Measurements from ENCODE around the gene RASA3. TPM values are rescaled to one million over a fixed set of nuclear protein-coding genes. Genes with fewer than 3 reads are reported as not detected.

Gene RASA3
- total and polyA plus RNA-seq, 2 of the 8 experiments (the other 6 are each of a cell fraction or from before 2014, with no cell fraction given): 7.5 to 21.9 TPM

DNA sequence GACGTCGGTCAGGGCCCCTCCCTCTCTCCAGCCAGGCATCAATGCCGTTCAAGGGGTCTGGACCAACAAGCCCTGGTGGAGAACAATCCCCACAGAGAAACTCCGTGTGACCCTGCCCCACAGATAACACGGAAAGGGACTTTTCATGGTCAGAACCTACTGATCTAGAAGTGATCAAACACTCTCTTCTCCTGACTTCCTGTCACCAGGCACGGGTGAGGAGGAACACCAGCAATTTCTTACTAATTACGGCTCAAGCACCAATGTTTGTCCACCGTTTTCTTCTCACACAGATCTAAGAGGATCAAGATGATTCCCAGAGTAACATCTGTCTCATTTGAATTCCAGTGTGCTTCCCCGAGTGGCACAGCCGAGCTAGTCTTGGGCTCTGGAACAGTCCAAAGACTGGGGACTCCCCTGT, 11.8 kb downstream of the RASA3 start:
- DNase-seq (ENCODE audit: low read depth in 1 of 2, low spot score in 2 of 2) (no peak), FAIRE-seq (no peak)
- H3K79me2 ChIP-seq (ENCODE audit: control insufficient read depth in 1 of 2, insufficient read depth in 2 of 2, low read length in 2 of 2): peaks cover 0 to 30% of the 10 kb centered on the region in 2 experiments; a peak in 2 of 4 replicates
- H2BK5ac ChIP-seq (ENCODE audit: low read depth, low read length): no peak overlapping the region
- H3K27ac ChIP-seq (ENCODE audit: low read depth, low read length): no peak overlapping the region
- ChIA-PET CTCF (ENCODE audit: partially characterized antibody) (interaction anchor here (1.5 kb wide), 1 partner anchor 8 kb away, joined by 4 read pairs; no protein-coding TSS in a partner anchor), POLR2A (ENCODE audit: partially characterized antibody) (interaction anchor here (1.9 kb wide), 1 partner anchor 10 kb away, joined by 5 read pairs; no protein-coding TSS in a partner anchor)
- H4K5ac ChIP-seq (ENCODE audit: insufficient read length, low read depth, low read length): no peak overlapping the region
- H2BK15ac ChIP-seq (ENCODE audit: low read length): no peak overlapping the region
- H3K9me3 ChIP-seq (ENCODE audit: insufficient read depth in 2 of 2, low read depth in 1 of 2, low read length in 1 of 2): no peaks in the 10 kb centered on the region; a peak in 1 of 4 replicates
- no peak overlapping the region for H4K8ac ChIP-seq (ENCODE audit: extremely low read depth, insufficient read depth, low read length)
- H2BK20ac ChIP-seq (ENCODE audit: low read length): no peak overlapping the region
- H3K27me3 ChIP-seq (replicated peaks in 1 of 4; ENCODE audit: control insufficient read depth in 3 of 4, extremely low read depth in 1 of 4, insufficient read depth in 3 of 4, low read length in 3 of 4): no peaks in the 10 kb centered on the region
- peaks cover 0 to 6% of the 10 kb centered on the region in 2 experiments for H4K20me1 ChIP-seq (replicated peaks in 1 of 2; ENCODE audit: control insufficient read depth in 1 of 2, insufficient read depth in 2 of 2, low read length in 2 of 2)
- no peak overlapping the region for H3K4ac ChIP-seq (replicated peaks; ENCODE audit: insufficient read length, low read depth, low read length)
- no peak overlapping the region for H3K56ac ChIP-seq (replicated peaks; ENCODE audit: insufficient read length, low read depth, low read length)
- H4K91ac ChIP-seq (replicated peaks; ENCODE audit: insufficient read length, low read length): peak overlapping the region; percentile 6
- H3K79me1 ChIP-seq (ENCODE audit: low read depth, low read length): peaks cover 10% of the 10 kb centered on the region
- no peak overlapping the region for H3K4me3 ChIP-seq (ENCODE audit: extremely low read depth in 1 of 4, insufficient read depth in 2 of 4, low read depth in 3 of 4, low read length in 4 of 4)
- 0 out of 2 replicates have a peak, but pooled peaks cover 2% of the 10 kb centered on the region for H3K23me2 ChIP-seq (ENCODE audit: low read depth, low read length)
- H2BK12ac ChIP-seq (ENCODE audit: low read depth, low read length): no peak overlapping the region
- peaks cover 7 to 16% (median 11%) of the 10 kb centered on the region in 4 experiments for H3K4me1 ChIP-seq (replicated peaks in 1 of 4; ENCODE audit: control insufficient read depth in 3 of 4, insufficient read depth in 4 of 4, low read length in 3 of 4)
- no peak overlapping the region for H3K14ac ChIP-seq (ENCODE audit: insufficient read length)
- H3K23ac ChIP-seq (ENCODE audit: insufficient read length): no peak overlapping the region
- no peak overlapping the region; a peak in 1 of 4 replicates for H3K4me2 ChIP-seq (ENCODE audit: insufficient read depth in 1 of 2, low read depth in 2 of 2, low read length in 2 of 2)
- 55% methylated on average over 10 of the region's 10 CpGs; no CpG with 5 or more reads in 1 of the 2 experiments for WGBS, 2 experiments (ENCODE audit: extremely low coverage in 1 of 2, insufficient coverage in 1 of 2, insufficient read length in 1 of 2, insufficient replicate concordance in 2 of 2, low coverage in 1 of 2, low lambda C conversion rate in 2 of 2, missing lambda C conversion rate in 1 of 2)
- no peak overlapping the region for H2BK120ac ChIP-seq (replicated peaks; ENCODE audit: low read depth, low read length)
- no peak overlapping the region for H2AK5ac ChIP-seq (ENCODE audit: low read depth, low read length)
- no peak overlapping the region for H2AFZ ChIP-seq (ENCODE audit: low read length)
- no peak overlapping the region; the same call in 1 of the 2 replicates for H3K18ac ChIP-seq (ENCODE audit: extremely low read depth, low read length)
- no peaks in the 10 kb centered on the region for H3K36me3 ChIP-seq (ENCODE audit: control insufficient read depth in 2 of 4, insufficient read depth in 4 of 4, low read length in 3 of 4)
- H3K9ac ChIP-seq (replicated peaks in 1 of 4; ENCODE audit: extremely low read depth in 1 of 4, low read depth in 3 of 4, low read length in 3 of 4): no peak overlapping the region
- no peak for TF ChIP-seq TAF7 (optimal IDR thresholded peaks at IDR 0.05; ENCODE audit: borderline replicate concordance, low read depth, low read length)
- no peak for TF ChIP-seq EP300 (IDR thresholded peaks at IDR 0.05; ENCODE audit: borderline replicate concordance in 1 of 2, low read depth in 2 of 2, low read length in 2 of 2)
- no peak for TF ChIP-seq RBBP5 (IDR thresholded peaks at IDR 0.05; ENCODE audit: borderline replicate concordance, low read depth, low read length)
- no peak for TF ChIP-seq CEBPB (IDR thresholded peaks at IDR 0.05; ENCODE audit: low read depth, low read length)
- TF ChIP-seq TCF12 (IDR thresholded peaks at IDR 0.05; ENCODE audit: low read depth, low read length): no peak
